Stimulated activated CD4-positive, alpha-beta T cell treated with anti-CD3 and anti-CD28 coated beads, Interleukin-2, amount 100 ng/mL, for 4 hours (primary cell): ENCODE results near the gene HRH1.
"Not testable (repeated sequence)": the region's sequence is repeated elsewhere in the genome, so short reads cannot be mapped to it uniquely, and the experiment has no call there.

Experiments
- DNase-seq: peaks from one replicate; pipeline ENCODE4 v3.0.0-alpha.2; 2020; ENCODE audit warnings: low read depth

The HRH1 gene

DNA sequence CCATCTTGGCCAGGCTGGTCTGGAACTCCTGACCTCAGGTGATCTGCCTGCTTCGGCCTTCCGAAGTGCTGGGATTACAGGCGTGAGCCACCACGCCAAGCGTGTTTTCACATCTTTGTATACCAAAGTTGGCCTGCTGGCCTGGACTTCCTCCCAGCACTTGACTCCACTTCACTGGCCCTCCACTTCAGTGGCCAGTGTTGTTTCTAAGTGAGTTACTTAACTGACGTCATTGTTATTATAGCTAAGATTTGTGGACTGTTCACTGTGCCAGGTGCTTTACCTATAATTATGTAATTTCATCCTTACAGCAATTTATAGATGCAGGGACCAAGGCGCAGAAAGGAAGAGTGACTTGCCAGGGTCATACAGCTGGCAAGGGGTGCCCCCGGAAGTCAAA, 52.0 kb downstream of the HRH1 start:
- DNase-seq: no peak

DNA sequence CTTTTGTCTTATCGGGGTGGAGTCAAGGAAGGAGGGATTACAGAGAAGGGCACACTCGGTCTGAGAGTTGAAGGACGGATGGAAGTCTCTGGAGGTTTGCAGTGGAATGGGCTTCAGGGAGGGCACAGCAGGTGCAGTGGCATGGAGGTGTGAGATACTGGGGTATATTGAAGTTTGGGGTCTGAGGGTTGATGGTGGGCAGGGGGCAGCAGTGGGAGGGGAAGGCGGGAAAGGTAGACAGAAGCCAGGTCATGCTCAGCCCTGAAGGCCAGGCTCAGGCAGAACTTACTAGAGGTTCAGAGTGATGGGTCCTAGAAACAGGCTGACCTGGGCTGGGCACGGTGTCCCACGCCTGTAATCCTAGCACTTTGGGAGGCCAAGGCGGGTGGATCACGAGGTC, 52.7 kb downstream of the HRH1 start:
- no peak for DNase-seq

DNA sequence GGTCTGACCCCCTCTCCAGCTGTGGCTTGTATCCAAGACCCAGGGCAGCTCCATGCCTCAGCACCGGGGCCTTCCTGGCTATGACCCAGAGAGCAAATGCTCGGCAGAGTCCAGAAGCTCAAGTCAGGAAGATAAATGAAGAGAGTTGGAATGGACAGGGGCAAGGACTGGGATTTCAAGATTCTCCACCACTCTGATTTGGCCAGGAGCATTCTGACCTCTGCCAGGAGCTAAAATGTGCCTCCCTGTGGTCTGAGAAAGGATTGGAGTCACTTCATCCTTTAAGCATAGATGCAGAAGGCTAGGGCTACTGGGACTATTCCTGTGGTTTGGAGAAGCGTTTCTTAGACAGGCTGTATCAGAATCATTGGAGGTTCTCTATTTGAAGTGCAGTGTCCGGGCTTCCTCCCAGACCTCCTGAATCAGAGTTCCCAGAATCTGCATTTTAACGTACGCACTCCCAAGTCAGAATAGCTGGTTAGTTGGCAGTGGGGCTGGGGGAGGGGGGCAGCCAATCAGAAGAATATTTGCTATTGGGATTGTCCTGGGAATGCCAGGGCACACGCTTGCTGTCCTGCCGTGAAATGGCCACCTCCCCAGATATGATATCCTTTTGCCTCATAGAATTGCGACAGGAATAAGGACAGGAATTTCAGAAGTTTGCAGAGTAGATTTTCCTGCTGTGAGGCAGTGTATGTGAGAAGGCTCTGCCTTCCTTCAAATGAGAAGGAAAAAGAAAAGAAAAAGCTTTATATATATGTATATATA, 57.4 kb downstream of the HRH1 start:
- no peak for DNase-seq

DNA sequence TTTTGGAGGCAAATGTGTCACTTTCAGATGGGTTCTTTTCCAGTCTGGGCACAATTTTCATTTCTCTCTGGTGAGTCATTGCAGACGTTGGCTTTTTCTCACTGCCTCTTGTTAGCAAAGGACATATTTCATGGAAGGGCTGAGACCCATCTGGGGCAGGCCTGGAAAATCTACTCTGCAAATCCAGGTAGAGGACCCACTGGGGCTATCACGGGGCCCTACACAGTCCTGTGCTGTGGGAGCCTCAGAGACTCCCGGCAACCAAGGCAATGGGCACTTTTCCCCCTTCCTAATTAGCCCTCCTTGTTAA, 58.0 kb downstream of the HRH1 start:
- no peak for DNase-seq

DNA sequence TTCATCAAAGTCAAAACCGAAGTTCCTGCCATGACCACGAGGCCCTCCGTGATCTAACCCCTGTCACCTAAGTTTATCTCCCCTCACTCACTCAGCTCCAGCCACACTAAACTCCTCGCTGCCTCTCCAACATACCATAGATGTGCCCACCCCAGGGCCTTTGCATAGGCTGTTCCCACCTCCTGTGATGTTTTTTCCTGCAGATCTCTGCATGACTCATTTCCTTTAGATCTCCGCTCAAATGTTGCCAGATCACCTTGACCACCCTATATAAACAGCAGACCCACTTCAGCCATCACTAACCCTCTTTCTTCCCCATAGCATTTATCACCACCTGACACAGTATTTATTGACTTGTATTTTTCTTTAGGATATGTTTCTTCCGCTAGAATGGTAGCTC, 58.5 kb downstream of the HRH1 start:
- DNase-seq: no peak

DNA sequence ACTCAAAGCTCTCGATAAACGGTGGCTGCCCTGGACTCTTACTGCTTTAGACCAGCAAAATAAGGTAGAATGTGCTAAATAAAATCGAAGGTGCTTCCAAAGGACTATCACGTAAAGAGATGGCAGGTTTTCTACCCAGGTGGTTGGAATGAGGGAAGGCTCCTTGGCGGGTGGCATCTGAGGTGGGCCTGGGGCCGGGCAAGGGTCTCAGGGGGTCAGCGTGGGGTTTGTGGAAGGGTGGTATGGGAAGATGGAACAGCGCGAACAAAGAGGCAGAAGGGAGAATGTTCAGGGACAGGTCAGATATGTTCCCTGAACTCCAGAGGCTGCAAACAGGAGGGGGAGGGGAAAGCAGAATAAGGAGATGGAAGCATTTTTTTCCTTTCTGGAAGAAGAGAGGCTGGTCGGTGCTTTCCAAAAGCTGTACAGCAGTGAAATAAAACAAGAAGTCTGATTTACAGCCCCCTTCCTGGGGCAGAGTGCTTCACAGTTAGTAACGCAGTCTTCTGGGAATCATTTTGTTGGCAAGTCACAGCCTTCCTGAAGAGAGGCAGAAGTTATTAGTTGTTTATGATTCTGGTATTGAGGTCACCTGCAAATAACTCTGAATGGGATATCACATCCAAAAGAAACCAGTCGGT, 59.6 kb downstream of the HRH1 start:
- no peak for DNase-seq

DNA sequence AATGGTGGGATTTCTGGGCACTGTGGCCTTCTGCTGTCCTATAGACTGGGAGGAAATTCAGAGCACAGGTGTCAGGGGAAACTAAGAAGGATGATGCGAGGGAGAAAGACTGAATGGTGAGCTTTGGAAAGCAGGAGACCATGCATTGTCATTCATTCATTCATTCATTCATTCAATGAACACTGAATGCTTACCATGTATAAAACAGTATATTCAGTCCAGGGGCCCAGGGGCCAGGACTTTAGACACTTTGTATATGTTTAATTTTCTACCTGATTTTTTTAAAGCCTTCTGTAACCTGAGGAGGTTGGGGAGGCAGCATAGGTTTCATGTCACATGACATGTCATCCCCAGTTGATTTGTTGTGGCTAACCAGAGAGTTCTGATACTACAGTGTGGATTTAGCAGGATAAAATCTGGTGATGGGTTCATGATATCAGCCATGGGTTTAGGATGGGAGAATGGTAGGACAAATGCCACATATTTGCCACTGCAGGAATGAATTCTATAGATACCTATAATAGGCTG, 60.2 kb downstream of the HRH1 start:
- DNase-seq: no peak

DNA sequence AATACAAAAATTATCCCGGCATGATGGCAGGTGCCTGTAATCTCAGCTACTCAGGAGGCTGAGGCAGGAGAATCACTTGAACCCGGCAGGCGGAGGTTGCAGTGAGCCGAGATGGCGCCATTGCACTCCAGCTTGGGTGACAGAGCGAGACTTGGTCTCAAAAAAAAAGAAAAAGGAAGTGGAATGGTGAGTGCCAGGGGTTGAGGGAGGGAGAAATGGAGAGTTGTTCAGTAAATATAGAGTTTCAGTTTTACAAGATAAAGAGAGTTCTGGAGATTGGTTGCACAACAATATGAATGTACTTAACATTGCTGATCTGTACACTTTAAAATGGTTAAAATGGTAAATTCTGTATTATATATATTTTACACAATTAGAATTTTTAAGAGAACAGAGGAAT, 63.1 kb downstream of the HRH1 start:
- not testable (repeated sequence) for DNase-seq

DNA sequence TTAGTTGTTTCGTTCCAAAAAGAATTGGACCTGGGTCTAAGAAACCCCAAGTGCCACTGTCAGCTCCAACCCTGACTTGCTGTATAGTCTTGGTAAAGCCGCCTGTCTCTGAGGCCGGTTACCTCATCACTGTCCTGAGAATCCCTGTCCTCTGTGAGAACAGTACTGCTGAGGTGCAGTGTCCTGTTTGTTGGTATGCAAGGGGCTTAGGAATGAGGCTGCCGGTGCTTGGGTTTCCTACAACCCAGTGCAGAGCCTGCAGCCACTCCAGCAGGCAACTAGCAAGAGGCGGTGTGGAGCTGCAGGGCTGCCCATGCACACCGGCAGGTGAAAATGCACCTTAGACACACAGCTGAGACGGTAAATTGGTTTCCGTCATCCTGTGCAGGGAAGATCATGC, 65.9 kb downstream of the HRH1 start:
- DNase-seq: no peak

DNA sequence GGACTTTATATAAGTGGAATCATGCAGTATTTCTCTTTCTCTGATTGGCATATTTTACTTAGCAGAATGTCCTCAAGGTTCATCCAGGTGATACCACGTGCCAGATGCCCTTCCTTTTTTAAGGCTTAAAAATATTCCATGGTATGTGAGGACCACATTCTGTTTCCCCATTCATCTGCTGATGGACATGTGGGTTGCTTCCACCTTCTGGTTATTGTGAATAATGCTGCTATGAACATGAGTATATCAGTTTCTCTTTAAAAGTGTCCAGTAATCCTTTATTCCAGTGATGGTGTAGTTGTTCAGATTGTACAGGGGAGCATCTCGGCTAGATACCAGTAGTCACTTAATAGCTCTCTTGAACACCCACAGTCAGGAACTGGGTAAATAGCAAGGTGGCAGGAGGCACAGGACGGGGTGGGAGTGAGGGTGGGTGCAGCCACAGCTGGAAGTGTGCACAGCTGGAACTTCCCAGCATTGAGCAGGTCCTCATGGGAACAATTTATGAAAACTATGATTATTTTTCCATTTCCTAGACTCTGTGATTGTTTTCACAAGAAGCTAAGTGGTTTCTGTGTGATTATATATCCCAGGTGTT, 67.6 kb downstream of the HRH1 start:
- DNase-seq: no peak

DNA sequence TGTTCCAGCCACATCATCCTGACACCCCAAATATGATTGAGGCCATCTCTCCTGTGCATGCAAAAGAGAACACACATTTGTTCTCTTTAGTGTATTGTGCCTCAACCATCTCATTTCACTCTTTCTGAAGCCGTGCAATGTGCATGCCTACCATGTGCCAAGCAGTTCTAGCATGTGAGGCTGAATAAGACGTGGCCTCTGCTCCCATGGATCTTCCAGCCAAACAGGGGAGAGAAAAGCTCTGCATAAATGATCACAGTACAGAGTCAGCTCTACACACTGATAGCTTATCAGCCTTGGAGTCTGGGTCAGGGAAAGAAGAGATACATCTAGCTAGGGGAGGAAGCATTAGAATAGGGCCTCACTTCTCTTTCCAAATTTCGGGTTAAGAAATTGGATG, 69.7 kb downstream of the HRH1 start:
- no peak for DNase-seq

DNA sequence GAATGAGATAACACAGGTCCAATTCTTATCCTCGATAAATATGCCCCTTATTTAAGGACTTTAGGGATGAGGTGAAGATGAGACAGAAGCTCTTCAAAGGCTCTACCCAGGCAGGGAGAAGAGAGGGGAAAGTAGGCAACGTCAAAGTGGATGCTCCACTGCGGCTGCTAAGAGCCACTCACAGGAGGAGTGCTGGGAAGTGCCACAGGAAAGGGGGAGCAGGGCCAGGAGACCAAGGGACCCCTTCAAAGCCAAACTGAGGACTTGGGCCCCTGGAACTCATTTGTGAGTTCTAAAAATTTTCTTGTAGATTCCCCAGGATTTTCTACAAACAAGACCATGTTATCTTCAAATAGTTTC, 70.6 kb downstream of the HRH1 start:
- no peak for DNase-seq

DNA sequence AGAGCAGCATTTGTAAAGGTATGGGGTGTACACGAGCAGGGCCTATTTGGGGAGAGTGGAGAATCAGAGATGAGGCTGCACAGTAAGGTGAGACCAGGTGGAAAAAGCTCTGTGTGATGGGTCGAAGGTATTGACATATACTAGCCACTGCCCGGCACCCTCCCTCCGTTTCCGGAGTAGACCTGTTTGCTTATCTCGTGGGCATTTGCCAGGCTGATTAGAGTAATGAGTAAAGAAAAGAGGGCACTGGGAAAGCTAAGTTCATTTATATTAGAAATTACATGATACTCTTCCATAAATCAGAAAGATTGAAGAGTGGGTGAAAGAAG, 71.7 kb downstream of the HRH1 start:
- no peak for DNase-seq

DNA sequence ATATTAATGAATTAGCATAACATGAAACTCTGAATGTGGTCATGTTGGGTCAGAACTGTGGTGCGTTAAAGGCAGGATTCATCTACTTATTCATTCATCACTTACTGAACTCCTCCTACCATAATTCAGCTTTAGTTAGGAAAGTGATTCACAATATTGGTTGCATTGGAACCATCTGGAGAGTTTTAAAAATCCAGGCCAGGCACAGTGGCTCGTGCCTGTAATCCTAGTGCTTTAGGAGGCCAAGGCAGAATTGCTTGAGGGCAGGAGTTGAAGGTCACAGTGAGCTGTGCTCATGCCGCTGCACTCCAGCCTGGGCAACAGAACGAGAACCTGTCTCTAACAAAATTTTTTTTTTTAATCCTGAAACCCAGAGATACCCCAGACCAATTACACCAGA, 73.7 kb downstream of the HRH1 start:
- DNase-seq: no peak

DNA sequence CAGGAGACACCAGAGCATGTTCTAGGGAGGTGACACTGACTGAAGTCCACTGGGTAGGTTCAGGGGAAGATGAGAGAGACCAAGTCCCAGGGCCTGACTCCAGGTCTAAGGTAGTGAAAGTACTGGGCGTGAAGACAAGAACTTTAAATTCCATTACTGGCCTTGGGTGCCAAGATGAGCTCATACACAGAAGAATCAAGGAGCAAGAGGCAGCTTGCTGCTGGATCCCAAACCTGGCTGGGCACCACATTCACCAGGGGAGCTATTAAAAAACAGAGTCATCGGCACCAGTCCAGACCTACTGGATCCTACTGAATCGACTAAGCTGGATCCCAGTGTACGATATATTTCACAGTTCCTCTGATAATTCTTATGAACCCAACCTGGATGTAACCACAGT, 75.8 kb downstream of the HRH1 start:
- no peak for DNase-seq

DNA sequence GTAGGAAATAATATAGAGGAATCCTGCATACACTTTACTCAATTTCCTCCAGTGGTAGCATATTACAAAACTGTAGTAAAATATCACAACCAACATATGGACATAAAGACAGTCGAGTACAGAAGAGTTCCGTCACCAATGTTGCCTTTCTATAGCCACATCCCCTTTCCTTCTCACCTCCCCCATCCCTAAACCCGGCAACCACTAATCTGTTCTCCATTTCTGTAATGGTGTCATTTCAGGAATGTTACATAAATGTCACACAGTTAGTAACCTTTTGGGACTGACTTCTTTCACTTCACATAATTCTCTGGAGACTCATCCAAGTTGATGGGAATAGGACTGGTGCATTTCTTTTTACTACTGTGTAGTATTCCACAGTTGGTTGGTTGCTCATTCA, 76.5 kb downstream of the HRH1 start:
- no peak for DNase-seq

DNA sequence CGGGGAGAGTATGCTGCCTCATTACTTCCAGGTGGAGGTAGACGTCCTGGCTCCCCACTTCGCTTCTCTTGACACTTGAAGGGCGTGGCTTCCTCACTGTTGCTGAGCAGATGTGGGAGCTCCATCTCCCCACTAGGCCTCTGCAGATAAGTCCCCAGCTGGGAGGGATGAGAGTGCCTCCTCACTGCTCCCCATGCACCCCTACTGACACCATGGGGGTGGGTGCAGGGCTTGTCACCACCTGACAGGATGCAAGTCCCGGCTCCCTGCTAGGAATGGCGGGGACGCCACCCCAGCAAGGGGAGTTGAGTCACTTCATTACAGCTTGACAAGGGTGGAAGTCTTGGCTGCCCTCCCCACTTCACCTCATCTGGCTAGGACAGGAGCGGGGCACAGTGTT, 81.1 kb downstream of the HRH1 start:
- DNase-seq: no peak

DNA sequence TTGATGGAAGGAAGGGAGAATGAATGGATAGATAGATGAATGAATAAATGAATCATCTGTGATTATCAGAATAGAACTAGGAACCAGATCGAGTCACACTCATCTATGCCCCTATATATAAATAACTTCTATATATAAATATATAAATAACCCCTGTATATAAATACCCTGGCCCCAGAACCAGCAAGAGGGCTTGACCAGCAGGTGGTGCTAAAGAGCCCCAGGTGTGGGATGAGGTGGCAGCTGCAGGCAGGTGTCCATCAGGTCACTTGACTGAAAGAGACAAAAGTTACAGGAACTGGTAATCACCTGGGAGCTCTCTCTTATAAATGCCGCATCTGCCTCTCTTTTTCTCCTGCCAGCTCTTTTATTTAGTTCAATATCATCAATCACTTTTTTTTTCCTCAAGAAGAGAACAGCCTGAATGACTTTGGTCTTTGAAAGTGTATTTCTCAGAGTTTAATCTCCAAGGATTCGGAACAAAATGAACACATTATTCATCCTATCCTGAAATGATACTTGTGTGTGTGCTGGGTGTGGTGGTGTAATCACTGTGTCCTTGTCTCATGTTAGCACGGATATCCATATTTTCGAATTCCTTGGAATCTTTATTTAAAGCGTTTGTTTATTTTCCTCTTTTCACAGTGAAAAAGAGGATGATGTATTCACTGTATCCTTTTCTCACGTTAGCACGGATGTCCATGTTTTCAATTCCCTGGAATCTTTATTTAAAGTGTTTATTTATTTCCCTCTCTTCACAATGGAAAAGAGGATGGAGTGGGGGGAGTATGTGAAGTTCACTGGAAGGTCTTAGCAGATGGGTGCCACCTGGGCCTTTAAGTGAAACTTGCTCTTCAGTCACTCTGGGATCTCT, 82.5 kb downstream of the HRH1 start:
- peak; percentile 70 for DNase-seq

DNA sequence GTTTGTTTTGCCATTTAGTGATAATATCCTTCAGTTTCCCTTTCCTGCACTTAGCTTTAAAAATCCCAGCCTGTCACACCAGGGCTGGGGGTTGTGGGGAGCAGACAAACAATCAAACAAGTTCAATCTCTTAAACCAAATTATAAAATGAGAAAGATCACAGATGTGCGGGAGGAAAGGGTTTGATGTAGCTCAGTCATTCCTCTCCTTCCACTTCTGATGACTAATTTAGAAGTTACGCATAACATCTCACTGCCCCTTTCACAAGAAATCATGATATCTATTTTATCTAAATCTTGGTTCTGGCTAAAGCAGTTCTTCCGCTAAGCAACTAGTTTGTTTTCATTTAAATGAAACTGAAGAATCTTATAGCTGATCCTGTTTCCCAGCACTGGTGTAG, 83.8 kb downstream of the HRH1 start:
- no peak for DNase-seq

DNA sequence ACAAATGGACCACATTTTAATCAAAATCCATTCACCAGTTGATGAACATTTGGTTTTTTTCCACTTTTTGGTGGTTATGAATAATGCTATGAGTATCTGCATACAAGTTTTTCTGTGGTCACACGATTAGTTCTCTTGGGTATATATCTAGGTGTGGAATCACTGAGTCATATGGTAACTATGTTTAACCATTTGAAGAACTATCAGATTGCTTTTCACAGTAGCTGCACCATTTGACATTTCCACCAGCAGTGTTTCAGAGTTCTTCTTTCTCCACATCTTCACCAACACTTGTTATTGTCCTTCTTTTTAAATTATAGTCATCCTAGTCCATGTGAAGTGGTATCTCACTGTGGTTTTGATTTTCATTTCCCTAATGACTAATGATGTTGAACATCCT, 84.6 kb downstream of the HRH1 start:
- no peak for DNase-seq

DNA sequence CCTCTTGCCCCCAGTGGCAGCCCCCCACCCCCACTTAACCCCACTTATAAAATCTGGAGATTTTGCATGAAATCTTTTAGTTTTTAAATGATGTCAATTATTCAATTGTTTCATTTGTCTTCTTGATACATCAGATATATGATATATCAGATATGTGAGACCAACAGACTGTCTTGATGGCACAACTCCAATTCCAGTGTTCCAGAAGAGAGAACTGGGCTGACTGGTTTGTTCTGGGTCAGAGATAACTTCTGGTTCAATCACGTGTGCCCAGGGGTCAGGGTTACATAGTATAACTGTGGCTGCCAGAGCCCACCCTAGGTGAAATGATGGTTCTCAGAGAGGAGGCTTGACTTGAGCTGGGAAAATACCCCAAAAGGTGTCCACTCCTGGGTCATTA, 85.5 kb downstream of the HRH1 start:
- no peak for DNase-seq

DNA sequence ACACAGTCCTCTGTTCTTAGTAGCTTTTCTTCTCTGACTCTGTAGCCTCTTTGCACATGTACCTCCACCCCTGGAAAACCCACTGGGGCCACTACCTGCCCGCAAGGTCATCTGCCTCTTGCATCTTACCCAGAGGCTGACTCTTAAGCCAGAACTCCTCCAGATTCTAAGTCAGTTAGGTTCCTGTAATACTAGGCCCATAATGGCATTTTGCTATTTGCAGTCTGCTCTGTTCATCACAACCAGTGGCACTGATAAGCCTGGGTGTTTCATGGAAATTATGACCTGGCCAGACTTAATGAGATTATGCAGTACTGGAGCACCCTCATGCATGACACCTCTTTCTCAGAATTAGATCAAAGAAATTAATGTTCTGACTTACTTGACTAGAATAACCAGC, 86.2 kb downstream of the HRH1 start:
- DNase-seq: peak; percentile 15

DNA sequence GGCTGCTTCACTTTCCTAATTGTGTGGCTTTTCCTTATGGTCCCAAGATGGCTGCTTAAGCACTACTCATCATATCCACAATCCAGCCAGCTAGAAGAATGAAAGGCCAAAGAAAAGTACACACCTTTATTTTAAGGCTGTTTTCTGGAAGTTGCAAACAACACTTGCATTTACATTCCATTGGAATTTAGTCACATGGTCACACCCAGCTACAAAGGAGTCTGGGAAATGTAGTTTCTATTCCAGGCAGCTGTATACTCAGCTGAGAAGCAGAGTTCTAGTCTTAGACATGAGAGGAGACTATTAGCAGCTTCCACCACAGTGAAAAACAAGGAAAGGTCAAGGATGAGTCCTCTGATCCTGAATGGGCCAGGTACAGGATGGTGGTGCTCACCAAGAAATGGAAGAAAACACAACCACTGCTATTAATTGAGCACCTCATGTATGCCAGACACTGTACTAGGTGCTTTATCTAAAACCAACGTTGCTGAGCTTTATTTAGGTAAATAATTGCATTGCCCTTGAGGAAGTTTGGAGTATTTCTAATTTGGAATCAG, 89.9 kb downstream of the HRH1 start:
- no peak for DNase-seq
